Measurements from ENCODE around the gene ITPA.

ITPA gene

DNA sequence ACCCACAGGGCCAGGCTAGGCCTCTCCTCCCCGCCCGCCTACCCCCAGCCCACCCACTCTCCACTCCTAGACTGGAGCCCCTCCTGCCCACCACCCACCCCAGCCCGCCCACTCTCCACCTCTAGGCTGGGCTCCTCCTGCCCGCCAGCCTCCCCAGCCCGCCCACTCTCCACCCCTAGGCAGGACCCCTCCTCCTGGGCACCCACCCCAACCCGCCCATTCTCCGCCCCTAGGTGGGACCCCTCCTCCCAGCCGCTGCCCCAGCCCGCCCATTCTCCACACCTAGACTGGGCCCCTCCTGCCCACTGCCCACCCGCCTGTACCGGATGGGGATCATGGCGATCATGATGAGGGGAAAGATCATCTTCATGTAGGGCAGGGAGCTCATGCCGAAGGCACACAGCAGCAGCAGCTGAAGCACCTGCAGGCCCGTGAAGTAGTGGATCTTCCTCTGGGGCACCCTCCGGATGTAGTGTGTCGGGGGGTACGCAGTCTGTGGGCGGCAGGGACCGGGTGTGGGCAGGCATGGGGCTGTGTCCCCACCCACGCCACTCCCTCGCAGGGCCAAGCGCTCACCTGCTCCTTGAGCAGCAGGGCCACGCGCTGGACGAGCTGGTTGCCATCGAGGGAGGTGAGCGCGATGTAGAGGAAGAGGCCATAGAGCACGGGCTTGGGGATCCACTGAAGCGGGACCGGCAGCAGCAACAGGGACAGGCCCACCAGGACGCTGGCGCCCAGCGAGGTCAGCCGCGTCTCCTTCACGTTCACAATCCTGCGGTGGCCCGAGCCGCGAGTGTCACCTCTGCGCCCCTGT lies 18.8 kb downstream of the ITPA start:
- DNase-seq (ENCODE audit: low read depth, low spot score): no peak

DNA sequence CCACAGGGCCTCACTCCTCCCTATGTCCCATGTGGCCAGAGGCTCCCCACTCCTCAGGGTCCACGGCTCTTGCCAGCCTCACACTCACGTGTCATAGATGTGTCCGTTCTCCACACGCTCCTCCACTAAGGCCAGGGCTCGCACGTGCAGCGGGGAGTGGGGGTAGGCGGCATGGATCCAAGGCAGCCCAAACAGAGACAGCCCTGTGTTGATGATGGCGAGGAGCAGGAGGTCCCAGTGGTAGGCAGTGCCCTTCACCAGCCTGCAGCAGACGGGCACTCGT lies 19.4 kb downstream of the ITPA start:
- no peak for DNase-seq (ENCODE audit: low read depth, low spot score)

DNA sequence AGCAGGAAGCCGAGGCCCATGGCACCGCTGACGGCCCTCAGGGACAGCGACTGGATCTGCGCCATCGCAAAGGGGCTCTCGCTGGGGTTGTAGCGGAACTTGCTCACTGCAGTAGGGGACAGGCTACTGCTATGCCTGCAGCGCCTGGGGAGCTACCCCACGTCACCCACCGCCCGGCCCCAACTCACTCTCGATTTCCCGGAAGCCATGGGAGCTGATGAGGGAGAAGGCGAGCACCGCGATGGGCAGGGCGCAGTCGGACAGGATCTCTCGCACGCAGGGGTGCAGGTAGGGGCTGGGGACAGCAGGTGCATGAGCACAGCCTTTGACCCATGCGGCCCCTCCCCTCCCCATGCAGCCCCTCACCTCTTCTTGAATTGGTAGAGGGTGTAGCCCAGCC lies 19.9 kb downstream of the ITPA start:
- DNase-seq (ENCODE audit: low read depth, low spot score): no peak

DNA sequence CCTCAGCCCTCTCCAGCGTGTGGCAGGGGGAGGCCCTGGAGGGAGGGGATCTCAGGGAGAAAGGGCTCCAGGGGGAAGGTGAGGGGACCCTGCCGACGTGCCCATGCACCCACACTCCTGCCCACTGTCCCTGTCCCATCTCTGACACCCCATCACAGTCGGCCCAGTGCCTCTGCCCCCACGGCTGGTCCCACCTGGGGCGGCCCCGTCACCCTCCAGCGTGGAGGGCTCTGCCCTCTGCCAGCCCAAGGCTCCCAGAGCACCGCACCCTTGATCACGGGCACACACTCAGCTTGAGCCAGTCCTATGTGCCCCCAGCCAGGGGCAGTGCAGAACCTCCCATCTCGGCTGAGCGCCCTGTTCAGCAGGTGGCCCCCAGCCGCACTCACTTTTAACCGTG lies 20.5 kb downstream of the ITPA start:
- no peak for DNase-seq (ENCODE audit: low read depth, low spot score)

DNA sequence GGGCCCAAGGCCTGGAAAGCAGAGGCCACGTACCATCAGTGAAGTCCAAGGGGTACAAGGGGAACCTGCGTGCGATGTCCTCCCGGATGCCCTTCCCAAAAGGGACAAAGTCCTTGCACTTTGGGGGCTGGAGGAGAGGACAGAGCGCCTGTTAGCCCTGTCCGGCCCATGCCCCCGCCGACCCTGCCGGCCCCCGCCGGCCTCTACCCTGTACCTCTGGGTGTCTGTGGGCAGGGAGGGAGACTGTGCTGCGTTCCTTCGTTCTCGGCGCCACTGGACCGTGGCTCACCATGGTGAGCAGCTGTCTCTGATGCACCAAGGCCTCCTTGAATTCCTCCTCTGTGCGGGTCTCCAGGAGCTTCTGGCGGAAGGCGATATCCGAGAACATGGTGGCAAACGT lies 21.8 kb downstream of the ITPA start:
- DNase-seq (ENCODE audit: low read depth, low spot score): no peak

DNA sequence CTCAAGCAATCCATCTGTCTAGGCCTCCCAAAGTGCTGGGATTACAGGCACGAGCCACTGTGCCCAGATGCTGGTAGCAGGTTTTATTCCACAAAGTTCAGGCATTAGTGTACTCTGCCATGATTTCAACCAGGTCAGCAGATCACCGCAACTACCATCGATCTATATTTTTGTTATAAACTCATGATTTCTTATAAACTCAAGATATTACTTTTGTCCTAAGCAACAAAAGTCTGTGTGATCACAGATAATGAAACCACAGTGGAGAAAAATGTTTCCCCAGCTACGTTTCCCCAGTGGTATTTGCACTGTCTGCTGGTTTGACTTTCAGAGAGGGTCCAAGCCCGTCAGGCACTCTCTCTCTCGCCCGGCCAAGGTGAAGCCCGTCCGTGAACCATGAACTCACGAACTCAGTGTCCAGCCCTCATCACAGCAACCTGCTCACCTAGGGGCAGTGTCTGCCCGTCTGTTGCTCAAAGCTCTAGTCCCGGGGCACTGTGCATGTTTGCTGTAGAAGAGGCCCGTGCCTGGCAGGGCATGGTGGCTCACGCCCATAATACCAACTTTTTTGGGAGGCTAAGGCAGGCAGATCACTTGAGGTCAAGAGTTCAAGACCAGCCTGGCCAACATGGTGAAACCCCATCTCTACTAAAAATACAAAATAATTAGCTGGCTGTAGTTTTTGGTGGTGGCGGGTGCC lies 22.7 kb downstream of the ITPA start:
- DNase-seq (ENCODE audit: low read depth, low spot score): no peak

DNA sequence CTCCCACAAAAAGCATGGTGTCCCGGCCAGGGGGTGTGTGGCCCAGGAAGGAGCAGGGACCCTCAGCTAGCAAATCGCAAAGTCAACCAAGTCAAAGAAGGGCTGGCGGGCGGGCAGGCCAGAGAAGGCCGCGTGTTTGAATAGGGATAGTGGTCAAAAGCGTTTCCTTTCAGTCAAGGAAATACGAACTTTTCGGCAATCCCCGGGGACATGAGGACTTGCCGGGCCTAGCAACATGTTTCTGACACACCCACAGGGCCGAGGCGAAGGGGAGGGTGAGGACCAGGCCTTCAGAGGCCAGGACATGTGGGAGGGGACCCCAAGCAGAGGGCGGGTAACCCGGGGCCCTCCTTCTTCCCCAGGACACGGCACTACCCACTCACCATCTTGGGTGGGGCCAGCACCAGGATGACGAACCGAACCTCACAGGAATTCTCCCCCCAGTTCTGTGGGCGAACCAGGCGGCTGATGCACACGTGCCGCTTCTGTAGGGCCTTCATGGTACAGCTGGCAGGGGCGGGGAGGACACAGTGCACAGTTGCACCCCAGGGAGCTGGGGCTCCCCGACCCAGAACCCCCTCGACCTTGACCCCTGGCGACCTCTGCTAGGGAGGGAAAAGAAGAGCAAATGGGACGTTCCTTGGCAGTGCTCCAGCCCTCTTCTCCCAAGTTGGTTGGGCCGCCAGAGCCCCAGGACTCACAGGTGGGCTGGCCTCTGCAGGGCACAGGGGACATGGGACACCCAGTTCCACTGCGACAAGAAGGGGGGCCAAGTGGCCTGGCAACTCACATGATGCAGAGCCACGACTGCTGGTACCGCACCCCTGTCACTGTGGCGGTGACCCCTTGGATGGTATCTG lies 24.1 kb downstream of the ITPA start:
- no peak for DNase-seq (ENCODE audit: low read depth, low spot score)

DNA sequence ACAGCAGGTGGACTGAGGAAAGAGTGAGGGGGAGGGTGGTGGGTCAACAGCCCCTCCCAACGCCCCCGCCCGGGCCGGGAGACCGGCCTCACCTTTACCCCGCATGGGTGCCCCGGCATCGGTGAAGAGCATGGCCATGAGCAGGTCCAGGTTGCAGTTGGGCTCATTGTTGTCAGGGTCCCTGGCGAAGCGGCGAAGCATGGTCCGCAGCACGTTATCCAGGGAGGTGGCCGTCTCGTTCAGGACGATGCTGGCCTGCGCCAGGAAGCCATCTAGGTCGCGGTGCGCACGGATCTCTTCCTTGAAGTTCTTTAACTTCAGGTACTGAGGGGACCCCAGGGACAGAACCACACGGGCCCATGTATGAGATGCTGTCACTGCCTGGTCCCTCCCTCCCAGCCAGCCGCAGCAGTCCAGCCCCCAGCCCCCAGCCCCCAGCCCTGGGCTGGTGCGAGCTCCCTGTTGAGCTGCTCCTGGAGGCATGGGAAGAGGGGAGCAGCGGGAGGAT lies 24.7 kb downstream of the ITPA start:
- DNase-seq (ENCODE audit: low read depth, low spot score): no peak

DNA sequence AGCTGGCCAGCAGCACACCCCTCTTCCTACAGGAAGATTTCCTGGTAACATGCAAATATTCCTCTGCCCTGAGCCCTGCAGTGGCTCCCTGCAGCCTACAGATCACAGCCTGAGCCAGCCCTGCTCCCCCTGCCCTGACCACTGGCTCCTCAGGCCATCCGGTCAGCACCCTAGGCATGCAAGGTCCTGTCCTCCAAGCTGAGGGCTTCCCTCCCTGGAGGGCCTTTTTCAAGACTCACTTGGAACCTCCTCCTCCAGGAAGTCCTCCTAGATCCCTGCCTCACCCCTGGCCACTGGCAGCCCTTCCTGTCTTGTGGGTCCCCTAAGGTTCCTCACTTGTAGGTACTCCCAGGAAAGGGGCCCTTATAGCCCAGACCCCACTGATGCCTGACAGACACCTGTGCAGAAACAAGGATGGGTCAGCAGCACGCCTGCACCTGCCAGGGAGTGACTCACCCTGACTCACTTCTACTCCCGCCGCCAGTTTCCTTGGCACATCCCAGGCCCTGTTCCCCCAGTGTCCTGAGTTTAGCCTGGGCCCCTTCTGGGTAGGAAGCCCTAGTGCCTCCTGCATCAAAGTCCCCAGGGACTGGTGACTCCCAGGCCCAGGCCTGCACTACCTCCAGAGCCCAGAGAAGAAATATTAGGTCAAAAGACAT lies 26.5 kb downstream of the ITPA start:
- no peak for DNase-seq (ENCODE audit: low read depth, low spot score)

DNA sequence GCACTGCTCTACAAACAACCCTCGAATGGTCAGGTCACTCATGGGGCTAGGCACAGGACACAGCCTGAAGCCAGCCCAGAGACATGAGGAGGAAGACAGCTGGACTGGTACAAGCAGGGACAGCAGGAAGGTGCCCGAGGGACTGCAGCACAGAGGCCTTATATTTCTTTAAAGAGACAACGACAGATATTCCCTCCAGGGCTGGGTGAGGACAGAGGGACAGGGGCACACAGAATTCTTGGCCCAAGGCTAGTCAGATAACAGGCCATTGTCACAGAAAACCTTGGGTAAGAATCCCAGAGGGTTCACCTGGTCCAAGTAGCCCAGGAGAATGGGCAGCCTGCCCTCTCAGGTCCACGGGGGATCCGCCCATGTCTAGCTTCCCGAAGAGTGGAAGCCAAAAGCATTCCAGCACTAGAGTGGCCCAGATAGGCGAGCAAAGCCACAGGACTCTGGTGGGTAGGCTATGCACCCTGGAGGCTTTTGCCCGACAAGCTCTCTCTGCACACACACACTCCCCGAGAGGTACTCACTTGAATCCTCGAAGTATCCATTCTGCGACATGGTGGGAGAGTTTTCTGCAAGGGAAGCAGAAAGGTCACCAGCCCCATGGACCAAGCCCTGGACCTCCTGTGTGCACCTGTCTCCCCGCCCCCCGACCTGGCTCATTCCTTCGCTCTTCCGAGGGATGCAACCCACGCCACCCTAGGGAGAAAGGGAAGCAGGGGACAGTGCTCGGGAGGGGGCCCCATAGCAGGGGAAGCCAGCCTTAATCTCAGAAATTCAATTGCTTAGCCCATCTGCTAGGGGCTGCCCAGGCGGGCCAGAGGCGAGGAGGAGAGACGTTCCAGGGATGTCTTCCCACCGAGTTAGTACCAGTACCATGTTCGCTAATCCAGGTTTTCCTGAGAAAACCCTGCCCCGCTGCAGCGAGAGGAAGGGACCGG lies 28.0 kb downstream of the ITPA start:
- DNase-seq (ENCODE audit: low read depth, low spot score): no peak

DNA sequence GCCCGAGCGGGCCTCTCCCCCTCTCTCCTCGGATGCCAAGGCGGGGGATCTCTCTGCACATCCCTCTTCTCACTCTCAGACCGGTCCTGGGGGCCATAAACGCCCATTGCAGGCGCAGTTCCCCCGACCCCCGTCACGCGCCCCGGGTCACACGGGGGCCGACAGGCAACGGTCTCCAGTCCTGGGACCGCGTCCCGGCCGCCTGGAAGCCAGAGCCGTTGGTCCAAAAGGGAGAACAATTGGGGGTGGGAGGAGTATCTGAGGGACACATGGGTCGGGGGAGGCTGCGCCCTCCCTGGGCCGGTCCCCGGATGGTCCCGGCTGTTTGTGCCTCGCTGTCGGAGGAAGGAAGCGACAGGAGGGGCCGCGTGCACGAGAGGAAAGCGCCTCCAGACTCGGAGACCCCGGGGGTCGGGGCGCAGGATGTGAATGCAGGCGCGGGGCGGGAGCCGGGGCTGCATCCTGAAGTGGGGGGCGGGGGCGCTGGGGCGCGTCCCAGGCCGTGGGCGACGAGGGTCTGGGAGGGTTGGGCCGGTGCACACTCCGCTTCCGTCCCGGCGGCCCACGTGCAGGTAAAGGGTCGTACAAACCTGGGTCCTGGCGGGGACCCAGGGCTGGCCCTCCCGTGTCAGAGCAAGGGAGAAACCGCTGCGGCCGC lies 28.8 kb downstream of the ITPA start:
- no peak for DNase-seq (ENCODE audit: low read depth, low spot score)

DNA sequence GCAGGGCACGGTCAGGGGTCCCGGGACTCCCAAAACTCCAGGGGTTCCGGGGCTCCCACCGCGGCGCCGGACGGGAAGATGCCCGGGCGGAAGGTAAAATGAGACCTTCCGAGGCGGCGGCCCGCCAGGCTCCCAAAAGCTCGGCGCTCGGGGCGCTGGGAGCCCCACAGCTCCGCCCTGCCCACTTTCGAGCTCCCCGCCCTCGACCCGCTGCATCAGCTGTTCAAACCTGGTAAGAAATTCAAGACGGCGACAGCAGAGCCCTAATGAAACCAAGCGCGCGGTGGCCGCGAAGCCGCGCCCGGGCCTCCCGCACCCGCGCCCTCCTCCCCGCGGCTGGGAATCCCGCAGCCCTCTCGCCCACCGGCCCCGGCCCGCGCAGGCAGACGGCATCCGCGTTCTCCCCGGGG lies 29.3 kb downstream of the ITPA start:
- DNase-seq (ENCODE audit: low read depth, low spot score): no peak

DNA sequence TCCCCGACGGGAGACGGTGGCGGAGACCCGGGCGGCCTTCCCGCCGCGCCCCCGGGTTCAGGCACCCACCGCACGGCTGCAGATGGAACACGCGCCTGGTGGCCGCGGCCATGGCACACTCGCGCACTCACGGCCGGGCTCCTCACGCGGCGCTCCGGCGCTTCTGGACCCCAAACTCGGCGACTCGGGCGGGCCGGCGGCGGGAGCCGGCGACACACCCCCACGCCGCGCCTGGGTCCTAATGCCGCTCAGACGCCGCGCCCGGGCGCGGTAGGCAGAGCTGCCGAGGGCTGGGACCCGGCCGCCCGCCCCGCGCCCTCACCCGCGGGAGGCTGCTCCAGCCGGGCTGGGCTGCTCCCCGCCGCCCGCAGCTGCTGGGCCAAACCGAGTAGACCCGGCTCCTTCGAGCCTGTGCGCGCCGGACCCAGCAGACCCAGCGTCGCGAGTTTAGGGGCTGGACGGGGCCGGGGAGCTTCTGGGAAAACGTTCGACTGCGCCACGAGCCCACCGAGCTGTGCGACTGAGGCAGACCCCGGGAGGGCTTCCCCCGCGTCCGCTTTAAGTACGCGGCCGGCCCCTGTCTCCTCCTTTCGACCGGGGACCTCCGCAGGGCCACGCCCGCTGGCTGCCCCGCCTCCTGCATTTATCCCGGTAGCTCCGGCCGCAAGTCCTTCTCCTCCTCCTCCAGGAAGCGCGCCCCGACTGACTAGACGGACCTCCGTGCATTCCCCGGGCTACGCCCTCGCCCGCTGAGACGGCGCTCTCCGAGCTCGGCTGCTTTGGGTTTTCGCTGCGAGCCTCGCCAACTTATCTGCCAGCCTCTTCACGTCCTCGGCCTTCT lies 29.9 kb downstream of the ITPA start, which contains the start of gene SLC4A11:
Gene SLC4A11 (minus strand): TSS at position 165 of the 841 bp plus-strand sequence. CDS start 53 bp downstream, at position 112.
- no peak for DNase-seq (ENCODE audit: low read depth, low spot score)

DNA sequence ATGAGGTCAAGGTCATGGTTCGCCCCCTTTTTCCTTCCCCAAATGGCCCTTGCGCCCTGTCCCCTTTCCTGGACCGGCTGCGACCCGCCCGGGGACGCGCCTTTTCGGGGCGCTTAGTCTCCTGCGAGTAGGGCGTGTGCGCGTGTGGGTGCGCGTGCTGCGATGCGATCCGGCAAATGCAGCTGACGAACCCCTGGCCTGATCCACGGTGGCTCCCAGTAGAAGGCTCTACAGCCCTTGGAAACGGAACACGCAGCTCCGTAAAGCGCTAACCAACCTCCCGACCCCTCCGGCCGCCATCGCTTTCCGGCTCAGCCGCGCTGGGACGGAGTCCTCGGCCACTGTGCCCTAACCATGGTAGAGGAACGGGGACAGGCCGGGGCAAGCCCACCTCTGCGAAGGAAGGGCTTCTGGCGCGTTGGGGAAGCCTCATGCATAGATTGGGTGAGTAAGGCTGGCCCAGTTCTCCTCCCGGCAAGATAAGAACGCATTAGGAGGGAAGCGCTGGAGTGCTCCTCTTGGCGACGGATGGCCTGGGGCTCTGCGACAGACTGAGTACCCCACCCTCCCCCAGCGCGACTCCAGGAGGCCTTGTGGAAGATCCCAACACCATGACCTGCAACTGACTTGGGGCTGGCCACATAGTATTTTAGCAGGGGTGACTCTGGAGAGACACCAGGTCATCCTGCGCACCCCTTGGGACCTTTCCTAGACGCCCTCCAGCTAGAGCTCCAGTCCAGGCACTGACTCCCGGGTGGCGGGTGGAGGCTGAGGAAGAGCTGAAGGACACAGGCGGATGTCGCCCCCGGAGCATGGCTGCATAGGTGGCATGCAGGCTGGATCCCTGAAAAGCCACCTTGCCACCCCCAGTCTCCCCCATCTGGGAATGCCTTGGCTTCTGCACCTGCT lies 30.8 kb downstream of the ITPA start:
- DNase-seq (ENCODE audit: low read depth, low spot score): no peak

DNA sequence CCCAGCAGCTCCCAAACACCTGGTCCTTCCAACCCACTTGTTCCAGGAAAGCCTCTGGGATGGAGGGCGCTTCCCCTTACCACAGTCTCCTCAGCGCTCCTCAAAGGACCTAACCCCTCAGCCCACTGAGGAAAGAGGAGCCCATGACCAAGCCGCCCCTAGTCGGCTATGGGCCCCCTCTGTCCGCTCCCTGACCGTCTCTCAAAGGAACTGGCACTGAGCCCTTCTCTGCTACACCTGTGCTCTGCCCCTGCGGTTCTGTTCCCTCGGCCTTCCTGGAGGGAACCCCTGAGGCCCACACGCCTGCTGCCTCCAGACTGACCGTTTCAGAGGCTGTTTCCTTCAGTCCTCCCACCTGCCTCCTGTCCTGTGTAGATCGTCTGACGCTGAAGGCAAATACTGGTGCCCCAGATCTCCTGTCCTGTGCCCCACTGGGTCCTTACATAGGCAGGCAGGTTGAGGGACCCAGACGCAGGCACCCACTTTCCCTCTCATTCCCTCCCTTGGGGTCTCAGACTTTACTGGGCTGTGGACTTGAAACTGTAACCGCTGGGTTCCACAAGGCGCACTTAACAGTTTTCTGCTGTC lies 31.6 kb downstream of the ITPA start:
- no peak for DNase-seq (ENCODE audit: low read depth, low spot score)

DNA sequence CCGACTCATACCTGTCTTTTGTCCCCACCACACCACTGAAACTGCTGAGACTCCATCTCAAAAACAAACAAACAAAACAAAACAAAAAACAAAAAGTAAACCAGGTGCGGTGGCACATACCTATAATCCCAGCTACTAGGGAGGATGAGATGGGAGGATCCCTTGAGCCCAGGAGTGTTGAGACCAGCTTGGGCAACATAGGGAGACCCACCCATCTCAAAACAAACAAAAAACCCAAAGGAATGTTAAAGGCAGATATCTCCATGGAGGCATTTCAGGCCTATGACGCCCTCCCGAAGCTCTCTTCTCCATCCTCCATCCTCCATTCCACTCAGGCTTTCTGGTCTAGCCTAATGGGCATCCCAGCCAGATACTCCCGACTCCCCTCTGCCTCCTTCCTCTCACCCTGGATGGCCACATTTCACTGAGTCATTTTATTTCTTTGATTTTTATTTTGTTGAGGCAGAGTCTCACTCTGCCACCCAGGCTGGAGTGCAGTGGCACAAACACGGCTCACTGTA lies 32.9 kb downstream of the ITPA start:
- no peak for DNase-seq (ENCODE audit: low read depth, low spot score)

DNA sequence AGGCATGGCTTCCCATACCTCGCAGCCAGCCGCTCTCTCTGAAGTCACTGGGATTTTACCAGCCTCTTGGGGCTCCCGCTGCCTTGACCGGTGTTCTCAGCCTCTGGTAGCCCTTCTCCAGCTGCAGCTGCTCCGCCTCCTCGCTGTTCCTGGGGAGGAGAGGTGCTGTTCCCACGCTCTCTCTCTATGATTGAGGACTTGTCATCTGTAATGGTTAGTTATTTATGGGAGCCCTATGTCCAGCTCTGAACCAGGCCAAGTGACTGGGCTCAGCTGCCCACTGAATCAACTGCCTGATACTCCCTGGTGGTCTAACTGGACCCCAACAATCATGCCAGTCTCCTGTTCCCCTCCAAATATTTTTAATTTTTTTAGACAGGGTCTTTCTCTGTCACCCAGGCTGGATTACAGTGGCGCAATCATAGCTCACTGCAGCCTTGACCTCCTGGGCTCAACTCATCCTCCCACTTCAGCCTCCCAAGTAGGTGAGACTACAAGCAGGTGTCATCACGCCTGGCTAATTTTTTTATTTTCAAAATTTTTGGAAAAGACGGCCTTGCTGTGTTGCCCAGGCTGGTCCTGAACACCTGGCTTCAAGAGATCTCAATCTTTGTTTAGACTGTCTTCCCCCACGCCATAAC lies 34.5 kb downstream of the ITPA start:
- DNase-seq (ENCODE audit: low read depth, low spot score): no peak

Measured in brain pericyte (primary cell).